Activated T-cell treated with anti-CD3 and anti-CD28 coated beads, Interleukin-2, amount 50 U/mL, for 24 hours (primary cell): Measurements from ENCODE around the gene MTMR3.
A peak's percentile ranks its signal among the peaks of the same experiment; 100 is the strongest.

Experiments
- DNase-seq: peaks from one replicate; pipeline ENCODE4 v3.0.0-alpha.2; 2020
- H3K27ac Mint-ChIP-seq: 2 replicates; pipeline ENCODE4 v1.8.0; 2020; ENCODE audit warnings: mild to moderate bottlenecking, mixed read lengths
- H3K27me3 Mint-ChIP-seq: 2 replicates; pipeline ENCODE4 v1.8.0; 2020; ENCODE audit warnings: mixed read lengths
- H3K36me3 Mint-ChIP-seq: 2 replicates; pipeline ENCODE4 v1.8.0; 2020; ENCODE audit warnings: low read depth, mixed read lengths
- H3K4me1 Mint-ChIP-seq: 2 replicates; pipeline ENCODE4 v1.8.0; 2020; ENCODE audit warnings: low read depth, mixed read lengths
- H3K4me3 Mint-ChIP-seq: 2 replicates; pipeline ENCODE4 v1.8.0; 2020; ENCODE audit warnings: mild to moderate bottlenecking, moderate library complexity, mixed read lengths
- H3K9me3 Mint-ChIP-seq: 2 replicates; pipeline ENCODE4 v1.8.0; 2020; ENCODE audit warnings: mixed read lengths

The MTMR3 gene

DNA sequence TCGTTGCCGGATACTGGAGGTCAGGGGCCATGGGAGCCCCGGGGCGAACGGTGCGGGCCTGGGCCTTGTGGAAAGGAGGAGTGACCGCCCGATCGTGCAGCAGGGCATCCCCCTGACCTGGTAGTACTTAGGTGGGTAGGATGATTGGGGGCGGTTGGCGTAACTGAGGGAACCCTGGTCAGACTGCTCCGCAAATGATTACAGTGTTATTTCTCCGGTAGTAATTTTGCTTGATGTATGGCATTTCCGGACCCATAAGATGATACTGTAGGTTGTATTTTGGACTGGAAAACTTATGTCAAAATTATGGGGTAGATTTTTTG, 762 bp downstream of the MTMR3 start:
- DNase-seq: no peak
- Mint-ChIP-seq H3K36me3 (peaks cover 5% of the 10 kb centered on the region), H3K9me3 (no peaks in the 10 kb centered on the region), H3K4me3 (peak overlapping the region; percentile 90), H3K27me3 (no peaks in the 10 kb centered on the region), H3K27ac (peak overlapping the region; percentile 86), H3K4me1 (peaks cover 13% of the 10 kb centered on the region)

DNA sequence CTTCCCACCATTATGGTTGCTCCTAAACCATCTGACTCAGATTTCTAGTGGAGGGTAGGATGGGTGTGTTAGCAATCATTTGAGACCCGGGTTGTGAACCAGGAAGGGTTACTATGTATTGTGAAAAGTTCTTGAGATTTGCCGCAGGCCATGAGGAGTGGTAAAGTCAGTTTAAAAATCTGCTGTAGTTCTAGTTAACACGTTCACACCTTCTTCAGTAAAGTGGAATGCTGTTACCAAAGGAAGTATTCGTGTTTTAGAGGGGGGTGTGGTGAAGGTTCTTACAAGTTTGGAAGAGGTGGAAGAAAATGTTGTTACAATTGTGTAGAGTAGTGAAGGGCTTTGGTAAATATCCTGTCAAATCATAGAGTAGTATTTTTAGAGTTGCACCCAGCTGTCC, 2.6 kb downstream of the MTMR3 start:
- no peak for DNase-seq
- Mint-ChIP-seq H3K27ac (no peak overlapping the region), H3K36me3 (peaks cover 5% of the 10 kb centered on the region), H3K27me3 (no peaks in the 10 kb centered on the region), H3K4me3 (no peak overlapping the region), H3K4me1 (peaks cover 19% of the 10 kb centered on the region), H3K9me3 (no peaks in the 10 kb centered on the region)

DNA sequence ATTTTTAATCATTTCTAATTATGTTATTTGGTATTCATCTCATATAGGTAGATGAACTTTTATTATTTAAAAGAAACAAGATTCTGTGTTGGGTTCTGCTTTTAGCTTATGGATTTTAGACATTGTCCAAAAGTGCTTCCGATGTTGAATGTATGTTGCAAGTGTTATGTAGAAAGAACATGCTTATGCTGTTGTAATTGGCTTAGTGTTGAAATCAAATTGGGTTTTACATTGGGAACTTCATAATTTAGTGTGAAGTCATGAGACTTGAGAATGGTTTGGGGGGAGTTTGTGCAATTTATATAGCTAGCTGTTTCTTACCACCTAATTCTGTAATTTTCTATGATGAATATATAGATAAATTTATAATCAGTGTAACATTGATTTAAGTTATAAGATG, 3.6 kb downstream of the MTMR3 start:
- Mint-ChIP-seq H3K4me1 (peaks cover 22% of the 10 kb centered on the region), H3K36me3 (peaks cover 5% of the 10 kb centered on the region), H3K9me3 (no peaks in the 10 kb centered on the region), H3K4me3 (no peak overlapping the region), H3K27me3 (no peaks in the 10 kb centered on the region), H3K27ac (no peak overlapping the region)
- no peak for DNase-seq

DNA sequence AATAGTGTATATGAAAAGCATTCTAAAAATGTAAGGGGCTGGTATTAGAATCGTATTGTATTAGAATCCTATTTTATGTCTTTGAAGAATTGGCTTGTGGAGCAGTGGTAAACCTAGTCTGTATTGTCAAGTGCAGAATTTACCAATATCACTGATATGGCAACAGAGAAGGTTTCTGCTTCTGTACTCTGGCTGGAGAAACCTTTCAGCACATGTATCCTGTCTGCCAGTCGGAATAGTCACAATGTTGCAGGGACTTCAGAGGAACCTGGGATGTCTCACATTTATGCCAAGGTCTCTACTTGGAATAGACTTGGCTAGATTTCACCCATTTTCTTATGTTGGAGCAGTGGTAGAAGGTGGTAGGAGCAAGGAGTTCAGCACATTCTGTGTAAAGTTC, 4.4 kb downstream of the MTMR3 start:
- Mint-ChIP-seq H3K4me1 (peaks cover 27% of the 10 kb centered on the region), H3K27me3 (no peaks in the 10 kb centered on the region), H3K9me3 (no peaks in the 10 kb centered on the region), H3K27ac (no peak overlapping the region), H3K36me3 (peaks cover 5% of the 10 kb centered on the region), H3K4me3 (no peak overlapping the region)
- DNase-seq: no peak

DNA sequence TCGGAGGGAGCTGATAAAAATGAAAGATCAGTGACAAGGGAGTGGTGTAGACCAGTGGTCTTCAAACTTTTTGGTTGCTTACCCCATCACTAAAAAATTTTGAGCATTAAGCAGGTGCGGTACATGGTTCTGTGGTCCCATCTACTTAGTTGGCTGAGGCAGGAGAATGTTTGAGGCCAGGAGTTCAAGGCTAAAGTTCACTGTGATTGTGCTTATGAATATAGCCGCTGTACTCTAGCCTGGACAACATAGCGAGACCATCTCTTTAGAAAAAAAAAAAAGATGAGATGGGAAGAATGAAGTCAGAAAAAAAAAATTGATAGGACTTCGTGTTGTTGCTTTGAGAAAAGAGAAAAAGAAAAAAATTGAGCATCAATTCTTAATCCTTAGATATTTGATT, 7.8 kb downstream of the MTMR3 start:
- Mint-ChIP-seq H3K36me3 (no peaks in the 10 kb centered on the region), H3K4me3 (no peak overlapping the region), H3K4me1 (peaks cover 42% of the 10 kb centered on the region), H3K9me3 (no peaks in the 10 kb centered on the region), H3K27me3 (no peaks in the 10 kb centered on the region), H3K27ac (no peak overlapping the region)
- DNase-seq: no peak

DNA sequence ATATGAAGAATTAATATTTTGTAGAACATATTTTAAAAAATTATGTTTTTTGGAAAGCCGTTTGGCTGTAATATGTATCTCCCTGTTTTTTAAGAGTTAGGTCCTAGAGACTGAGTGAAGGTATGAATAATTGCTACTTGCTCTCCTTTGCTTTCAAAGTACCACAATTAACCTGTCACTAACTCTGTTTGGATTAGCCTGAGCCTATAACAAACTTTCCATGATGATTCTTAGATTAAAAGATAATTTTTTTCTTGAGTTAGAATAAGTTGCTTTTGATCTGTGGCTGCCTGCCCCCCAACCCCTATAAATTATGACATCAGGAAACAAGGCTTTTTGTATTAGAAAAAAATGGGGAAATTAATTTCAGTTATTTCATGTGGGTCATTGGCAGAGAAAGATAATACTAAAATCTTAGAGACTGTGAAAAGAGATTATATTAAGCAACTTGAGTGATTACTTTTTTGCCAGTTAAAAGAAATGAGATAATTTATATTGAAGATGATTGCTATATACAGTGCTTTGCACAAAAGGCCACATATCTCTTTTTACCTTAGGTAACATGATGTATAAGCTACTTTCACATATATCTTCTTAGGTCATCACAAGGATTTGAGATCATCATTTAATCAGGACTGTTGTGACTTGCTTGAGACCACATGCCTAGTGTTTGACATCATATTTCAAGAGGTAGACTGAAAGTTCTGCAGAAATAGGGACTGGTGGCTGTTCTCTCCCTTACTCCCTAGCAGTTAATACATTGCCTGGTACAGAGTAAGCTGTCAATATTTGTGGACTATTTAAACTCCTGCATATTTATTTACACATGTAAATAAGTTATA, 9.6 kb downstream of the MTMR3 start:
- H3K27ac Mint-ChIP-seq: no peak overlapping the region
- H3K4me3 Mint-ChIP-seq: no peak overlapping the region
- peaks cover 3% of the 10 kb centered on the region for H3K36me3 Mint-ChIP-seq
- no peaks in the 10 kb centered on the region for H3K27me3 Mint-ChIP-seq
- peaks cover 46% of the 10 kb centered on the region for H3K4me1 Mint-ChIP-seq
- DNase-seq: no peak
- H3K9me3 Mint-ChIP-seq: no peaks in the 10 kb centered on the region

DNA sequence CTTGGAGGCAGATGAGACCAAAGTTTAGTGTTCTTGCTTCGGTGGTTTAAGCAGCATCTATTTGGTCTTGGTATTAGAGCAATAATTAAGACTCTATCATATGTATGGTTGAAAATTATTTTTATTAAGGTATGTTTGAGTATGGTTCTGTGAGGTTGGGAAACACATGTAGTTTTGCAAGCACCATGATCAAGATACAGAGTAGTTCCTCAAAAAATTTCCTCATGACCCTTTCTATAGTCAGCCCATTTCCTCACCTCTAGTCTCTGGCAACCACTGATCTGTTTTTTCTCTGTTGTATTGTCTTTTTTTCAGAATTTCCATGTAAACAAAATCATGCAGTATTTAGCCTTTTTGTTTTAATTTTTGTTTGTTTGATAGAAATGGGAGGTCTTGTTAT, 18.4 kb downstream of the MTMR3 start:
- Mint-ChIP-seq H3K9me3 (no peaks in the 10 kb centered on the region), H3K4me1 (peaks cover 37% of the 10 kb centered on the region), H3K27me3 (no peaks in the 10 kb centered on the region), H3K4me3 (no peak overlapping the region), H3K27ac (no peak overlapping the region), H3K36me3 (peaks cover 3% of the 10 kb centered on the region)
- no peak for DNase-seq

DNA sequence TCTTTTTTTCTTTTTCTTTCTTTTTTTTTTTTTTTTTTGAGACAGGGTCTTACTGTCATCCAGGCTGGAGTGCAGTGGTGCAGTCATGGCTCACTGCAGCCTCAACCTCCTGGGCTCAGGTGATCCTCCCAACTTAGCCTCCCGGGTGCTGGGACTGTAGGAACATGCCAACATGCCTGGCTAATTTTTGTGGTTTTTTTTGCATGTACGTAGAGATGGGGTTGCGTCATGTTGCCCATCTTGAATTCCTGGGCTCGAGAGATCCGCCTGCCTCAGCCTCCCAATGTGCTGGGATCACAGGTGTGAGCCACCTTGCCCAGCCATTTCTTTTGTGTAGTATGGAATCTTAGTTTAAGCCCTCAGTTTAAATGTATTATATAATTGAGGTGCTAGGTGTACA, 20.4 kb downstream of the MTMR3 start:
- Mint-ChIP-seq H3K9me3 (no peaks in the 10 kb centered on the region), H3K27ac (no peak overlapping the region), H3K27me3 (no peaks in the 10 kb centered on the region), H3K4me1 (peaks cover 43% of the 10 kb centered on the region), H3K36me3 (peaks cover 2% of the 10 kb centered on the region), H3K4me3 (no peak overlapping the region)
- DNase-seq: no peak

DNA sequence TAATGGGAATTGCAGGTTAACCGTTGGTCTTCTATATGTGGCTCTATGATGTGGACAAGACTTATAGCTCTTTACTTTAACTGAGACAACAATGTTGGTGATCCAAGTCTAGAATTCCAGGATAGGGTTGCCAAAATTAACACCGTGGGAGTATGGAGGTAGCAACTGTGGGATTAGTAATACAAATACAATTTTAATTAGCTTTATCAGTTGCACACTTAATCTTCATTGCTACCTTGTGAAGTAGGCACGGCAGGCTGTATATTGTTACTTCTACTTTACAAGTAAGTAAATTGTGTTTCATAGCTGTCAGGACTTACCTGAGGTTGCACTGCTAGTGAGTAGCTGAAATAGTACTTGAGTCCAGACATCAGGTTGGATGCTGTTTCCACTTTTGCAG, 21.0 kb downstream of the MTMR3 start:
- Mint-ChIP-seq H3K4me3 (no peak overlapping the region), H3K4me1 (peaks cover 41% of the 10 kb centered on the region), H3K36me3 (peaks cover 2% of the 10 kb centered on the region), H3K27ac (no peak overlapping the region), H3K9me3 (no peaks in the 10 kb centered on the region), H3K27me3 (no peaks in the 10 kb centered on the region)
- no peak for DNase-seq

DNA sequence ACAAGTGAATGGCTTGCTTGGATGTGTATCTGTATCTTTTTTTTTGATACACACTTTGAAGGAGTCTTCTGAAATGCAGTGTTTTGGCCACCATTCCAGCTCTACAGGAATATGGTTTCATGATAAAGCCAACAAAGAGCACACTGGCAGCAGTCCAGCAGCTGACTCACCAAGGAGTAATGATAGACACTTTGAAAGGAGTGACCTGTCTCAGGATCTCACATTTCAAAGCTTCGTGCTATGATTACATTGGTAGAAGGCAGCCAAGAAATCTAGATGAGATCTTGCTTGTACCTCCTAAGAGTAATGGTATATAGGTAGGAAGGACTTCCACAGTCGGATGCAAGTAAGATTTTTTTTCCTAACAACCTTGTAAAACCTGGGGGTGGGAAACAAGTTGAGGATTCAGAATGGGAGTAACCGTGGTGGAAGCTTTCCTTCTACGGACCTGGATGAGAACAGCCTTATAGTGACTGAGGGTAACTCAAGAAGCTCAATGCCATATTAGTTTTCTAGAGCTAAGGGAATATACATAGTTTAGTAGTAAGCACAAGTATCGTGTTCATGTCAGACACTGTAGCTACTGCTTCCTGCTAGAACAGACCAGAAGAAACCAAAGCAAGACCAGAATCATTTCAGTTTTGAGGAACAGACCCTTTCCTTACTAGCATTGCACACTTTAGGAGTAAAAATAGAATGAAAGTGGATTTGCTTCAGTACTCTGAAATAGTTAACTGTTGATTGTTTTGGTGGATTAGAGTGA, 25.0 kb downstream of the MTMR3 start:
- Mint-ChIP-seq H3K36me3 (peaks cover 2% of the 10 kb centered on the region), H3K4me3 (no peak overlapping the region), H3K4me1 (peaks cover 59% of the 10 kb centered on the region)

DNA sequence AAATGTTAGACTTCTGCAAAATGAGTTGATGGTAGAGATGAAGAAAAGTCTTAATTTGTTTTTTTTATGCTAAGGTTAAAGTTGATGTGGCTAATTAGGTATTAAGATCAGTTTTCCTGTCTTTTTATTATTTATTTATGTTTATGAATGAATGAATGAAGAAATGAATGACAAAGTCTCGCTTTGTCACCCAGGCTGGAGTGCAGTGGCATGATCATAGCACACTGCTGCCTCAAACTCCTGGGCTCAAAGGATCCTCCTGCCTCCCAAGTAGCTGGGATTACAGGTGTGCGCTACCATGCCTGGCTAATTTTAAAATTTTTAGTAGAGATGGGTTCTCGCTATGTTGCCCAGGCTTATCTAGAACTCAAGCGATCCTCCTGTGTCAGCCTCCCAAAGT, 29.2 kb downstream of the MTMR3 start:
- no peaks in the 10 kb centered on the region for H3K9me3 Mint-ChIP-seq
- H3K27ac Mint-ChIP-seq: no peak overlapping the region
- H3K27me3 Mint-ChIP-seq: no peaks in the 10 kb centered on the region
- H3K4me1 Mint-ChIP-seq: peaks cover 78% of the 10 kb centered on the region
- DNase-seq: no peak
- H3K36me3 Mint-ChIP-seq: no peaks in the 10 kb centered on the region
- H3K4me3 Mint-ChIP-seq: no peak overlapping the region

More for the DNA sequence above, 25.0 kb downstream of the MTMR3 start:
- no peak for DNase-seq
- Mint-ChIP-seq H3K27ac (no peak overlapping the region), H3K27me3 (no peaks in the 10 kb centered on the region), H3K9me3 (no peaks in the 10 kb centered on the region)

DNA sequence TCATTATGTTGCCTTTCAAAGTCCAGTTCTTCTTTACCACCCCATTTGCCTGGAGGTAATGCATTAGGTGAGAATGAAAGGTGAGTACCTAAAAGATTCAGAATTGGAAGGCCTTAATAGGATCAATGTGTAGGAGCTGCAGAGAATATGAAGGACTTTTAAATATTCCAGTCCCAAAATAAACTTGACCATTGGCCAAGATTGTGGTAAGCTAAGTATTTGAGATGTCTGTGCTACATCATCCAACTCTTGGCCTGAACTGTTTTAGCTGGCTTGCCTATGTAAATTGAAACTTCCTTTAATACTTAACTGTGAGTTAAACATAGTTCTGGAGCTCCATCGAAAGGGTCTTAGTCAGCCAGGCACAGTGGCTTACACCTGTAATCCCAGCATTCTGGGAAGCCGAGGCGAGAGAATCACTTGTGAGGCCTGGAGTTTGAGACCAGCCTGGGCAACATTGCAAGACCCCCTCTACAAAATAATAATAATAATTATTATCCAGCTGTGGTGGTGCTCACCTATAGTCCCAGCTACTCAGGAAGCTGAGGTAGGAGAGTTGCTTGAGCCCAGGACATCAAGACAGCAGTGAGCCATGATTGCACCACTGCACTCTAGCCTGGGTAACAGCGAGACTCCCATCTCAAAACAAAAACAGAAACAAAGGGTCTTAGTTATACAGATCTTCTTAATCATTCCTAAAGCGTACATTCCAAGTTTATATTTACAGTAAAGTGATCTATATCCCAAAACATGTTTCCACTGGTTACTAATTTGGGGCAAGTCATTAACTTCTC, 29.8 kb downstream of the MTMR3 start:
- H3K4me1 Mint-ChIP-seq: peaks cover 76% of the 10 kb centered on the region
- no peak overlapping the region for H3K27ac Mint-ChIP-seq
- H3K27me3 Mint-ChIP-seq: no peaks in the 10 kb centered on the region
- DNase-seq: no peak
- no peaks in the 10 kb centered on the region for H3K36me3 Mint-ChIP-seq
- no peak overlapping the region for H3K4me3 Mint-ChIP-seq
- no peaks in the 10 kb centered on the region for H3K9me3 Mint-ChIP-seq

DNA sequence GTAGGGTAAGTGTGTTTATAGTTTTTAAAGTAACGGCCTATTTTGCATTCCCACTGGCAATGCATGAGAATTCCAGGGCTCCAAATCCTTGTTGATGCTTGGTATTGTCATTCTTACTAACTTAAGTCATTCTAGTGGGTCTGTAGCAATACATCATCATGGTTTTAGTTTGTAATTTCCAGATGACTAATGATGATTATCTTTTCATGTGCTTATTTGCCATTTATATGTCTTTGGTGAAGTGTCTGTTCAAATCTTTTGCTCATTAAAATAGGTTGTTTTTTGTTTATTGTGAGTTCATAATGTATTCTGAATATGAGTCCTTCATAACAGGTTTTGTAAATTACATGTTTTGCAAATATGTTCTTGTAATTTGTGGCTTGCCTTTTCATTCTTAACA, 31.2 kb downstream of the MTMR3 start:
- no peaks in the 10 kb centered on the region for H3K9me3 Mint-ChIP-seq
- no peaks in the 10 kb centered on the region for H3K36me3 Mint-ChIP-seq
- H3K4me1 Mint-ChIP-seq: peaks cover 79% of the 10 kb centered on the region
- peak overlapping the region; percentile 70 for H3K27ac Mint-ChIP-seq
- H3K4me3 Mint-ChIP-seq: no peak overlapping the region
- no peak for DNase-seq
- no peaks in the 10 kb centered on the region for H3K27me3 Mint-ChIP-seq

DNA sequence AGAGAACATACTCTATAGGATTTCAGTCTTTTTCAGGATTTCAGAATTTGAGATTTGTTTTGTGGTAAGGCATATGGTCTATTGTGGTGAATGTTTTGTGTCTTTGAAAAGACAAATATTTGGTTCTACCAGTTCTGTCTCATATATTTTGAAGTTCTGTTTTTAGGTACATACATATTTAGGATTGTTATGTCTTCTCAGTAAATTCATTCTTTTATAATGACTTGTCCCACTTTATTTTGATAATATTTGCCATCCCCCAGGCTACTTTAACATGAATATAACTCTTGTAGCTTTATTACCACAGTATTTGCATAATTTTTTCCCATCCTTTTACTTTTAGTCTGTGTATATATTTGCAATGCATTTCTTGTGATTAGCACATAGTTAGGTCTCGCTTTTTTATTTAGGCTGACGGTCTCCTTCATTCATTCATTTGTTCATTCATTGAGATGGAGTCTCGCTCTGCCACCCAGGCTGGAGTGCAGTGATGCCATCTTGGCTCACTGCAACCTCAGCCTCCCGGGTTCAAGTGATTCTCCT, 32.1 kb downstream of the MTMR3 start:
- H3K27ac Mint-ChIP-seq: no peak overlapping the region
- H3K9me3 Mint-ChIP-seq: no peaks in the 10 kb centered on the region
- peaks cover 79% of the 10 kb centered on the region for H3K4me1 Mint-ChIP-seq
- no peak overlapping the region for H3K4me3 Mint-ChIP-seq
- no peaks in the 10 kb centered on the region for H3K36me3 Mint-ChIP-seq
- no peaks in the 10 kb centered on the region for H3K27me3 Mint-ChIP-seq
- DNase-seq: no peak
